ENCODE measurements around the gene OPN5. TPM values are rescaled to one million over a fixed set of nuclear protein-coding genes. Genes with fewer than 3 reads are reported as not detected.

The OPN5 gene
- total and polyA plus RNA-seq, 2 donors (not counting 3 experiments of a cell fraction or from before 2014, with no cell fraction given), result not detected

DNA sequence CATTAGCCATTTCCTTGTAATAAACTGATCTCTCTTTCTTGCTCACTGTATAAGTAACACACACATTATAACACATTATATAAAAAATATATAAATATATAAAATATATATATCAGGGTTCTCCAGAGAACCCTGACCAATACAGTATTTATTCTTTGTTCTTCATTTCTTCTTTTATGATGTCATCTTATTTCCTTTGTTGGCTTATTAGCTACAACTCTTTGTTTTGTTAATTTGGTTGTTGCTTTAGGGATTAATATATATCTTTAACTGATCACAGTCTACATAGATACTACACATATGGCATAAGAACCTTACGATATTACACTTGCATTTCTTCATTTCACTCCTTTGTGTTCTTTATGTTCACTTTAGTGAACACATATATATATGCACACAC is 14.7 kb upstream of the OPN5 start:
- Histone ChIP-seq H2AFZ (ENCODE audit: low read depth, low read length) (no peak overlapping the region), H3K36me3 (ENCODE audit: control insufficient read depth in 2 of 2, extremely low read depth in 1 of 2, insufficient read depth in 2 of 2, low read length in 2 of 2) (no peaks in the 10 kb centered on the region), H3K4me2 (ENCODE audit: insufficient read depth, low read length) (no peak overlapping the region), H3K79me2 (ENCODE audit: control insufficient read depth, insufficient read depth, low read length) (no peaks in the 10 kb centered on the region), H3K9me1 (replicated peaks; ENCODE audit: control insufficient read depth, extremely low read depth, insufficient read depth, low read length) (no peaks in the 10 kb centered on the region), H4K20me1 (replicated peaks; ENCODE audit: control insufficient read depth, extremely low read depth, insufficient read depth, low read length) (no peaks in the 10 kb centered on the region), H3K27ac (ENCODE audit: insufficient read depth, low read depth, low read length) (no peak overlapping the region), H3K4me3 (replicated peaks in 1 of 3; ENCODE audit: insufficient read depth in 1 of 3, low read depth in 1 of 3, low read length in 3 of 3) (no peak overlapping the region), H3K9ac (replicated peaks; ENCODE audit: extremely low read depth, insufficient read depth, low read length) (no peak overlapping the region), H3K9me3 (replicated peaks; ENCODE audit: control insufficient read depth, insufficient read depth, low read length) (no peaks in the 10 kb centered on the region), H3K4me1 (ENCODE audit: control insufficient read depth, extremely low read depth, insufficient read depth, low read length) (no peaks in the 10 kb centered on the region), H3K27me3 (ENCODE audit: control insufficient read depth in 2 of 2, insufficient read depth in 2 of 2, low read length in 2 of 2) (no peaks in the 10 kb centered on the region)
- dilution Hi-C loops (cut with MboI; ENCODE audit: extremely low pct_ligation_motif_present, low sequenced_read_pairs) (no loop called here), intact Hi-C loops (cut with micrococcal nuclease) (no loop called here)
- ChIA-PET CTCF (no interaction called here), POLR2A (no interaction called here)
- FAIRE-seq (no peak), DNase-seq (ENCODE audit: low read depth, low spot score) (no peak)
- no TSS peak for BruUV-seq (replicated peaks)
- TF ChIP-seq POLR2A (IDR thresholded peaks at IDR 0.05; ENCODE audit: low read depth, low read length), result no peak
- no peak for TF ChIP-seq GATA2 (IDR thresholded peaks at IDR 0.05; ENCODE audit: insufficient read depth, insufficient read length, low read depth, low read length)
- TF ChIP-seq, protein P1, sequence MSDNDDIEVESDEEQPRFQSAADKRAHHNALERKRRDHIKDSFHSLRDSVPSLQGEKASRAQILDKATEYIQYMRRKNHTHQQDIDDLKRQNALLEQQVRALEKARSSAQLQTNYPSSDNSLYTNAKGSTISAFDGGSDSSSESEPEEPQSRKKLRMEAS (IDR thresholded peaks at IDR 0.05; ENCODE audit: insufficient read depth, insufficient read length), result no peak
- no peak for TF ChIP-seq FOS (IDR thresholded peaks at IDR 0.05; ENCODE audit: borderline replicate concordance, insufficient read depth, low read length)
- TF ChIP-seq POLR2AphosphoS5 (IDR thresholded peaks at IDR 0.05; ENCODE audit: insufficient read depth, low read depth, low read length), result no peak
- no peak for TF ChIP-seq JUN (IDR thresholded peaks at IDR 0.05; ENCODE audit: borderline replicate concordance, insufficient read depth, insufficient read length, low read depth)
- no peak for TF ChIP-seq EZH2 (IDR thresholded peaks at IDR 0.05; ENCODE audit: borderline replicate concordance, low read depth, low read length, severe bottlenecking)
- TF ChIP-seq, protein P2, sequence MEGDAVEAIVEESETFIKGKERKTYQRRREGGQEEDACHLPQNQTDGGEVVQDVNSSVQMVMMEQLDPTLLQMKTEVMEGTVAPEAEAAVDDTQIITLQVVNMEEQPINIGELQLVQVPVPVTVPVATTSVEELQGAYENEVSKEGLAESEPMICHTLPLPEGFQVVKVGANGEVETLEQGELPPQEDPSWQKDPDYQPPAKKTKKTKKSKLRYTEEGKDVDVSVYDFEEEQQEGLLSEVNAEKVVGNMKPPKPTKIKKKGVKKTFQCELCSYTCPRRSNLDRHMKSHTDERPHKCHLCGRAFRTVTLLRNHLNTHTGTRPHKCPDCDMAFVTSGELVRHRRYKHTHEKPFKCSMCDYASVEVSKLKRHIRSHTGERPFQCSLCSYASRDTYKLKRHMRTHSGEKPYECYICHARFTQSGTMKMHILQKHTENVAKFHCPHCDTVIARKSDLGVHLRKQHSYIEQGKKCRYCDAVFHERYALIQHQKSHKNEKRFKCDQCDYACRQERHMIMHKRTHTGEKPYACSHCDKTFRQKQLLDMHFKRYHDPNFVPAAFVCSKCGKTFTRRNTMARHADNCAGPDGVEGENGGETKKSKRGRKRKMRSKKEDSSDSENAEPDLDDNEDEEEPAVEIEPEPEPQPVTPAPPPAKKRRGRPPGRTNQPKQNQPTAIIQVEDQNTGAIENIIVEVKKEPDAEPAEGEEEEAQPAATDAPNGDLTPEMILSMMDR (IDR thresholded peaks at IDR 0.05; ENCODE audit: extremely low read depth in 1 of 2, insufficient read depth in 1 of 2, low read depth in 1 of 2, low read length in 2 of 2), result no peak
- TF ChIP-seq MYC (IDR thresholded peaks at IDR 0.05; ENCODE audit: low read depth, low read length), result no peak

All from endothelial cell of umbilical vein (primary cell).